DMS79 treated with DMSO at 0.1 percent for 48 hours (cell line): ENCODE measurements around the gene RPS18.

Experiments
- DNase-seq: peaks from one replicate; lab custom pipeline; 2025; lab: John Stamatoyannopoulos, UW

RPS18 gene

GRCh38 chr6:33314943-33315792 is 43.3 kb downstream of the RPS18 start:
- DNase-seq, result peak; percentile 41

GRCh38 chr6:33315793-33316602 is 44.1 kb downstream of the RPS18 start:
- no peak for DNase-seq

- DNase-seq, result no peak
Measured at GRCh38 chr6:33316603-33317418, 44.9 kb downstream of the RPS18 start.

GRCh38 chr6:33317419-33317668 is 45.5 kb downstream of the RPS18 start:
- no peak for DNase-seq

- peak; percentile 97 for DNase-seq
Measured at GRCh38 chr6:33317669-33318425, 46.0 kb downstream of the RPS18 start, which contains the start of gene ZBTB22. ZBTB22 (minus strand) TSS chr6:33317744; CDS start chr6:33316916, 828 bp downstream.

GRCh38 chr6:33318426-33319073 is 46.7 kb downstream of the RPS18 start:
- no peak for DNase-seq

GRCh38 chr6:33319939-33320314 is 48.1 kb downstream of the RPS18 start:
- no peak for DNase-seq

GRCh38 chr6:33320315-33321181 is 48.7 kb downstream of the RPS18 start:
- DNase-seq, result no peak

GRCh38 chr6:33321227-33321626 is 49.4 kb downstream of the RPS18 start:
- no peak for DNase-seq

GRCh38 chr6:33323623-33323948 is 51.7 kb downstream of the RPS18 start:
- no peak for DNase-seq

- peak; percentile 61 for DNase-seq
Measured at GRCh38 chr6:33324125-33324524, 52.2 kb downstream of the RPS18 start.
